HEK293 (cell line): ENCODE measurements around the gene PCBP1.
A peak's percentile ranks its signal among the peaks of the same experiment; 100 is the strongest.

Experiments
- AEBP2 ChIP-seq: fragments of 450-650 bp; formaldehyde crosslinking; IDR thresholded peaks from 2 replicates; pipeline ENCODE4 v1.5.1; 2016; ENCODE audit warnings: missing biosample characterization, missing genetic modification characterization, borderline replicate concordance
- ATF2 ChIP-seq: fragments of 450-650 bp; formaldehyde crosslinking; IDR thresholded peaks from 2 replicates; pipeline ENCODE4 v1.5.1; 2016; ENCODE audit warnings: missing biosample characterization, missing genetic modification characterization, low read depth
- CTCF ChIP-seq: fragments of 450-650 bp; formaldehyde crosslinking; IDR thresholded peaks from 2 replicates; pipeline ENCODE4 v1.5.1; 2016; ENCODE audit warnings: missing biosample characterization, missing genetic modification characterization
- ELK4 ChIP-seq: IDR thresholded peaks from 2 replicates; pipeline ENCODE4 v1.6.1; 2011; ENCODE audit warnings: mild to moderate bottlenecking, low read depth, low read length, borderline replicate concordance
- FEZF1 ChIP-seq: fragments of 450-650 bp; formaldehyde crosslinking; IDR thresholded peaks from 2 replicates; pipeline ENCODE4 v1.5.1; 2016; ENCODE audit warnings: missing biosample characterization, missing genetic modification characterization
- GLI2 ChIP-seq: fragments of 450-650 bp; formaldehyde crosslinking; IDR thresholded peaks from 2 replicates; pipeline ENCODE4; 2017; ENCODE audit warnings: missing biosample characterization, missing genetic modification characterization, low read depth, borderline replicate concordance
- PRDM10 ChIP-seq: fragments of 450-650 bp; formaldehyde crosslinking; IDR thresholded peaks from 2 replicates; pipeline ENCODE4 v1.5.1; 2016; ENCODE audit warnings: missing biosample characterization, missing genetic modification characterization
- SP2 ChIP-seq: fragments of 450-650 bp; formaldehyde crosslinking; IDR thresholded peaks from 2 replicates; pipeline ENCODE4 v1.5.1; 2016; ENCODE audit warnings: missing biosample characterization, missing genetic modification characterization
- YY2 ChIP-seq: fragments of 450-650 bp; formaldehyde crosslinking; IDR thresholded peaks from 2 replicates; pipeline ENCODE4 v1.5.1; 2016; ENCODE audit warnings: missing biosample characterization, missing genetic modification characterization
- ZBTB7A ChIP-seq: fragments of 450-650 bp; formaldehyde crosslinking; IDR thresholded peaks from 2 replicates; pipeline ENCODE4 v1.5.1; 2016; ENCODE audit warnings: low read depth, missing biosample characterization, missing genetic modification characterization
- ZFP69B ChIP-seq: fragments of 450-650 bp; formaldehyde crosslinking; IDR thresholded peaks from 2 replicates; pipeline ENCODE4 v1.5.1; 2016; ENCODE audit warnings: missing biosample characterization, missing genetic modification characterization
- ZNF10 ChIP-seq: fragments of 450-650 bp; formaldehyde crosslinking; IDR thresholded peaks from 2 replicates; pipeline ENCODE4 v1.5.1; 2017; ENCODE audit warnings: missing biosample characterization, missing genetic modification characterization
- ZNF16 ChIP-seq: fragments of 450-650 bp; formaldehyde crosslinking; IDR thresholded peaks from 2 replicates; pipeline ENCODE4 v1.5.1; 2016; ENCODE audit warnings: low read depth, missing biosample characterization, missing genetic modification characterization
- ZNF239 ChIP-seq: fragments of 450-650 bp; formaldehyde crosslinking; IDR thresholded peaks from 2 replicates; pipeline ENCODE4 v1.5.1; 2016; ENCODE audit warnings: missing biosample characterization, missing genetic modification characterization
- ZNF324 ChIP-seq: fragments of 450-650 bp; formaldehyde crosslinking; IDR thresholded peaks from 2 replicates; pipeline ENCODE4 v1.5.1; 2016; ENCODE audit warnings: missing biosample characterization, missing genetic modification characterization
- ZNF501 ChIP-seq: fragments of 450-650 bp; formaldehyde crosslinking; IDR thresholded peaks from 2 replicates; pipeline ENCODE4 v1.5.1; 2016; ENCODE audit warnings: missing biosample characterization, missing genetic modification characterization
- ZNF558 ChIP-seq: fragments of 450-650 bp; formaldehyde crosslinking; IDR thresholded peaks from 2 replicates; pipeline ENCODE4 v1.5.1; 2016; ENCODE audit warnings: missing biosample characterization, missing genetic modification characterization
- ZNF624 ChIP-seq: fragments of 450-650 bp; formaldehyde crosslinking; IDR thresholded peaks from 2 replicates; pipeline ENCODE4 v1.5.1; 2017; ENCODE audit warnings: missing biosample characterization, missing genetic modification characterization
- ZNF701 ChIP-seq: fragments of 450-650 bp; formaldehyde crosslinking; IDR thresholded peaks from 2 replicates; pipeline ENCODE4 v1.5.1; 2016; ENCODE audit warnings: missing biosample characterization, missing genetic modification characterization
- TF ChIP-seq, protein P1 (sequence below): fragments of 450-650 bp; formaldehyde crosslinking; conservative IDR thresholded peaks from 2 replicates; pipeline ENCODE4 v1.5.1; 2016; ENCODE audit warnings: low read depth, missing biosample characterization, missing genetic modification characterization
- TF ChIP-seq, protein P2 (sequence below): fragments of 450-650 bp; formaldehyde crosslinking; IDR thresholded peaks from 2 replicates; pipeline ENCODE4 v1.5.1; 2017; ENCODE audit warnings: missing biosample characterization, missing genetic modification characterization

Gene PCBP1

GRCh38 chr2:70086838-70087701, at the start of gene PCBP1 (continued):
- TF ChIP-seq, protein P1, sequence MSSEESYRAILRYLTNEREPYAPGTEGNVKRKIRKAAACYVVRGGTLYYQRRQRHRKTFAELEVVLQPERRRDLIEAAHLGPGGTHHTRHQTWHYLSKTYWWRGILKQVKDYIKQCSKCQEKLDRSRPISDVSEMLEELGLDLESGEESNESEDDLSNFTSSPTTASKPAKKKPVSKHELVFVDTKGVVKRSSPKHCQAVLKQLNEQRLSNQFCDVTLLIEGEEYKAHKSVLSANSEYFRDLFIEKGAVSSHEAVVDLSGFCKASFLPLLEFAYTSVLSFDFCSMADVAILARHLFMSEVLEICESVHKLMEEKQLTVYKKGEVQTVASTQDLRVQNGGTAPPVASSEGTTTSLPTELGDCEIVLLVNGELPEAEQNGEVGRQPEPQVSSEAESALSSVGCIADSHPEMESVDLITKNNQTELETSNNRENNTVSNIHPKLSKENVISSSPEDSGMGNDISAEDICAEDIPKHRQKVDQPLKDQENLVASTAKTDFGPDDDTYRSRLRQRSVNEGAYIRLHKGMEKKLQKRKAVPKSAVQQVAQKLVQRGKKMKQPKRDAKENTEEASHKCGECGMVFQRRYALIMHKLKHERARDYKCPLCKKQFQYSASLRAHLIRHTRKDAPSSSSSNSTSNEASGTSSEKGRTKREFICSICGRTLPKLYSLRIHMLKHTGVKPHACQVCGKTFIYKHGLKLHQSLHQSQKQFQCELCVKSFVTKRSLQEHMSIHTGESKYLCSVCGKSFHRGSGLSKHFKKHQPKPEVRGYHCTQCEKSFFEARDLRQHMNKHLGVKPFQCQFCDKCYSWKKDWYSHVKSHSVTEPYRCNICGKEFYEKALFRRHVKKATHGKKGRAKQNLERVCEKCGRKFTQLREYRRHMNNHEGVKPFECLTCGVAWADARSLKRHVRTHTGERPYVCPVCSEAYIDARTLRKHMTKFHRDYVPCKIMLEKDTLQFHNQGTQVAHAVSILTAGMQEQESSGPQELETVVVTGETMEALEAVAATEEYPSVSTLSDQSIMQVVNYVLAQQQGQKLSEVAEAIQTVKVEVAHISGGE (tag by site-specific recombination): peak; percentile 56
- TF ChIP-seq, protein P2, sequence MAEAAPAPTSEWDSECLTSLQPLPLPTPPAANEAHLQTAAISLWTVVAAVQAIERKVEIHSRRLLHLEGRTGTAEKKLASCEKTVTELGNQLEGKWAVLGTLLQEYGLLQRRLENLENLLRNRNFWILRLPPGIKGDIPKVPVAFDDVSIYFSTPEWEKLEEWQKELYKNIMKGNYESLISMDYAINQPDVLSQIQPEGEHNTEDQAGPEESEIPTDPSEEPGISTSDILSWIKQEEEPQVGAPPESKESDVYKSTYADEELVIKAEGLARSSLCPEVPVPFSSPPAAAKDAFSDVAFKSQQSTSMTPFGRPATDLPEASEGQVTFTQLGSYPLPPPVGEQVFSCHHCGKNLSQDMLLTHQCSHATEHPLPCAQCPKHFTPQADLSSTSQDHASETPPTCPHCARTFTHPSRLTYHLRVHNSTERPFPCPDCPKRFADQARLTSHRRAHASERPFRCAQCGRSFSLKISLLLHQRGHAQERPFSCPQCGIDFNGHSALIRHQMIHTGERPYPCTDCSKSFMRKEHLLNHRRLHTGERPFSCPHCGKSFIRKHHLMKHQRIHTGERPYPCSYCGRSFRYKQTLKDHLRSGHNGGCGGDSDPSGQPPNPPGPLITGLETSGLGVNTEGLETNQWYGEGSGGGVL: peak; percentile 11; the same call in 1 of the 2 replicates
- TF ChIP-seq GLI2 (no peak), ATF2 (tag by site-specific recombination) (peak; percentile 95), ZNF501 (tag by site-specific recombination) (0 out of 2 replicates have a peak, but pooled peaks have one; percentile 6), ZNF558 (tag by site-specific recombination) (no peak; the same call in 1 of the 2 replicates), ELK4 (no peak), ZNF239 (tag by site-specific recombination) (no peak), YY2 (tag by site-specific recombination) (no peak), ZNF624 (no peak), AEBP2 (tag by site-specific recombination) (no peak), CTCF (tag by site-specific recombination) (no peak), ZNF324 (no peak), ZNF701 (no peak), ZFP69B (tag by site-specific recombination) (no peak), ZNF16 (tag by site-specific recombination) (no peak), ZBTB7A (0 out of 2 replicates have a peak, but pooled peaks have one; percentile 55), ZNF10 (tag by site-specific recombination) (no peak), PRDM10 (tag by site-specific recombination) (no peak), FEZF1 (no peak), SP2 (tag by site-specific recombination) (peak; percentile 44)
